ENCODE measurements around the gene COQ8A. TPM values are rescaled to one million over a fixed set of nuclear protein-coding genes. Genes with fewer than 3 reads are reported as not detected.

COQ8A gene
- total RNA-seq, 2 experiments from 2014 or later, result 55.0 to 56.0 TPM

- Histone ChIP-seq H3K27ac (ENCODE audit: low read depth in 1 of 2, low read length in 2 of 2) (no peak overlapping the region), H3K9me3 (ENCODE audit: control insufficient read depth in 1 of 2, insufficient read depth in 1 of 2, low read length in 2 of 2) (no peaks in the 10 kb centered on the region), H3K27me3 (ENCODE audit: control insufficient read depth in 1 of 2, insufficient read depth in 2 of 2, low read length in 2 of 2) (no peaks in the 10 kb centered on the region), H3K4me3 (ENCODE audit: low read length) (no peak overlapping the region), H3K36me3 (ENCODE audit: insufficient read depth, low read length) (no peaks in the 10 kb centered on the region), H3K4me1 (ENCODE audit: insufficient read depth, low read length) (no peaks in the 10 kb centered on the region)
- intact Hi-C loops (cut with DNase I, micrococcal nuclease), result no loop called here
- ChIA-PET CTCF (no interaction called here), POLR2A (interaction anchor here (1.7 kb wide), 1 partner anchor 11 kb away, joined by 3 read pairs; no protein-coding TSS in a partner anchor)
- Mint-ChIP-seq H3K36me3 (ENCODE audit: low read depth) (no peaks in the 10 kb centered on the region), H3K27me3 (no peaks in the 10 kb centered on the region), H3K9me3 (no peaks in the 10 kb centered on the region), H3K4me1 (ENCODE audit: low read depth) (no peaks in the 10 kb centered on the region), H3K27ac (no peak overlapping the region), H3K4me3 (no peak overlapping the region)
- DNase-seq, result no peak
- ATAC-seq (ENCODE audit: poor library complexity), result no peak
- no peak for TF ChIP-seq CTCF (IDR thresholded peaks at IDR 0.05)
Observed at GRCh38 chr1:226894826-226895225, 45.3 kb upstream of the COQ8A start.

GRCh38 chr1:226895644-226896043 is 44.5 kb upstream of the COQ8A start:
- no peaks in the 10 kb centered on the region for H3K9me3 Mint-ChIP-seq
- no peak overlapping the region for H3K4me3 ChIP-seq (ENCODE audit: low read length)
- no peaks in the 10 kb centered on the region for H3K4me1 Mint-ChIP-seq (ENCODE audit: low read depth)
- H3K27ac Mint-ChIP-seq, result no peak overlapping the region
- no peaks in the 10 kb centered on the region for H3K27me3 Mint-ChIP-seq
- no peak overlapping the region for H3K27ac ChIP-seq (ENCODE audit: low read depth in 1 of 2, low read length in 2 of 2)
- intact Hi-C loops (cut with DNase I, micrococcal nuclease), result no loop called here
- CTCF ChIA-PET, result no interaction called here
- no peaks in the 10 kb centered on the region for H3K27me3 ChIP-seq (ENCODE audit: control insufficient read depth in 1 of 2, insufficient read depth in 2 of 2, low read length in 2 of 2)
- no peak for TF ChIP-seq CTCF (IDR thresholded peaks at IDR 0.05)
- no peak overlapping the region for H3K4me3 Mint-ChIP-seq
- no peaks in the 10 kb centered on the region for H3K36me3 Mint-ChIP-seq (ENCODE audit: low read depth)
- H3K9me3 ChIP-seq (ENCODE audit: control insufficient read depth in 1 of 2, insufficient read depth in 1 of 2, low read length in 2 of 2), result no peaks in the 10 kb centered on the region
- H3K36me3 ChIP-seq (ENCODE audit: insufficient read depth, low read length), result no peaks in the 10 kb centered on the region
- no peaks in the 10 kb centered on the region for H3K4me1 ChIP-seq (ENCODE audit: insufficient read depth, low read length)
- POLR2A ChIA-PET, result no interaction called here
- DNase-seq, result no peak
- no peak for ATAC-seq (ENCODE audit: poor library complexity)

GRCh38 chr1:226898246-226898645 is 41.8 kb upstream of the COQ8A start:
- no peak for ATAC-seq (ENCODE audit: poor library complexity)
- no peak overlapping the region for H3K27ac Mint-ChIP-seq
- no peak for TF ChIP-seq CTCF (IDR thresholded peaks at IDR 0.05)
- Histone ChIP-seq H3K9me3 (ENCODE audit: control insufficient read depth in 1 of 2, insufficient read depth in 1 of 2, low read length in 2 of 2) (no peaks in the 10 kb centered on the region), H3K27ac (ENCODE audit: low read depth in 1 of 2, low read length in 2 of 2) (no peak overlapping the region), H3K4me1 (ENCODE audit: insufficient read depth, low read length) (no peaks in the 10 kb centered on the region), H3K27me3 (ENCODE audit: control insufficient read depth in 1 of 2, insufficient read depth in 2 of 2, low read length in 2 of 2) (no peaks in the 10 kb centered on the region), H3K4me3 (ENCODE audit: low read length) (no peak overlapping the region), H3K36me3 (ENCODE audit: insufficient read depth, low read length) (no peaks in the 10 kb centered on the region)
- no peaks in the 10 kb centered on the region for H3K27me3 Mint-ChIP-seq
- H3K4me1 Mint-ChIP-seq (ENCODE audit: low read depth), result no peaks in the 10 kb centered on the region
- no peaks in the 10 kb centered on the region for H3K36me3 Mint-ChIP-seq (ENCODE audit: low read depth)
- POLR2A ChIA-PET, result no interaction called here
- intact Hi-C loops (cut with DNase I, micrococcal nuclease), result no loop called here
- CTCF ChIA-PET, result no interaction called here
- H3K9me3 Mint-ChIP-seq, result no peaks in the 10 kb centered on the region
- no peak for DNase-seq
- H3K4me3 Mint-ChIP-seq, result no peak overlapping the region

Data from CD4-positive, alpha-beta T cell (primary cell).